T-helper 17 cell (primary cell): ENCODE data around the gene PPFIA4. TPM values are rescaled to one million over a fixed set of nuclear protein-coding genes. Genes with fewer than 3 reads are reported as not detected.

Experiments
- ATAC-seq: fragments of 150-1000 bp; cut with Tn5 transposase; 2 replicates; pipeline ENCODE4 v1.10.0; 2021; ENCODE audit warnings: mild to moderate bottlenecking, moderate library complexity
- DNase-seq, 3 donors: peaks; one replicate each; pipeline versions ENCODE4 v3.0.0 to v3.0.0-alpha.2; 2020 to 2021
- H3K9me3 ChIP-seq: one replicate; pipeline ENCODE4 v1.7.0; 2013; ENCODE audit warnings: low read length, mild to moderate bottlenecking; ENCODE audit not compliant: control insufficient read depth, poor library complexity, severe bottlenecking
- H3K27ac Mint-ChIP-seq: one replicate; pipeline ENCODE4 v1.8.0; 2022; ENCODE audit warnings: mild to moderate bottlenecking, moderate library complexity, mixed read lengths
- H3K27me3 Mint-ChIP-seq: one replicate; pipeline ENCODE4 v1.8.0; 2022; ENCODE audit warnings: mixed read lengths
- H3K36me3 Mint-ChIP-seq: one replicate; pipeline ENCODE4 v1.8.0; 2022; ENCODE audit warnings: low read depth, mixed read lengths
- H3K4me1 Mint-ChIP-seq: one replicate; pipeline ENCODE4 v1.8.0; 2022; ENCODE audit warnings: mild to moderate bottlenecking, mixed read lengths
- H3K4me3 Mint-ChIP-seq: one replicate; pipeline ENCODE4 v1.8.0; 2022; ENCODE audit warnings: mild to moderate bottlenecking, moderate library complexity, mixed read lengths
- total RNA-seq, 4 donors: library from RNA in 2 of 4; stranded (reverse) in 2 of 4; gene quantifications; one replicate each; pipeline ENCODE4 v1.2.3 and lab custom pipeline; 2022 to 2026

The PPFIA4 gene
- total RNA-seq, 2 donors from 2014 or later: 0.81 to 1.5 TPM

GRCh38 chr1:203121186-203122015 is 95.1 kb downstream of the PPFIA4 start:
- peaks cover 7% of the 10 kb centered on the region for H3K36me3 Mint-ChIP-seq
- H3K4me3 Mint-ChIP-seq: no peak overlapping the region
- no peak overlapping the region for H3K27ac Mint-ChIP-seq
- no peak for DNase-seq
- peaks cover 11% of the 10 kb centered on the region for H3K4me1 Mint-ChIP-seq
- ATAC-seq: no peak
- H3K27me3 Mint-ChIP-seq: peaks cover 97% of the 10 kb centered on the region
- H3K9me3 ChIP-seq: no peaks in the 10 kb centered on the region

GRCh38 chr1:203122159-203122558 is 95.9 kb downstream of the PPFIA4 start:
- Mint-ChIP-seq H3K4me1 (peaks cover 17% of the 10 kb centered on the region), H3K4me3 (no peak overlapping the region), H3K36me3 (peaks cover 11% of the 10 kb centered on the region), H3K27me3 (peaks cover 97% of the 10 kb centered on the region), H3K27ac (no peak overlapping the region)
- no peaks in the 10 kb centered on the region for H3K9me3 ChIP-seq
- no peak for DNase-seq
- ATAC-seq: no peak

GRCh38 chr1:203124011-203124410 is 97.7 kb downstream of the PPFIA4 start:
- no peaks in the 10 kb centered on the region for H3K9me3 ChIP-seq
- no peak overlapping the region for H3K27ac Mint-ChIP-seq
- no peak for ATAC-seq
- peaks cover 13% of the 10 kb centered on the region for H3K36me3 Mint-ChIP-seq
- no peak for DNase-seq
- H3K4me3 Mint-ChIP-seq: no peak overlapping the region
- H3K4me1 Mint-ChIP-seq: peaks cover 21% of the 10 kb centered on the region
- H3K27me3 Mint-ChIP-seq: peaks cover 95% of the 10 kb centered on the region

GRCh38 chr1:203124546-203125317 is 98.4 kb downstream of the PPFIA4 start:
- Mint-ChIP-seq H3K27ac (no peak overlapping the region), H3K27me3 (peaks cover 95% of the 10 kb centered on the region), H3K36me3 (peaks cover 17% of the 10 kb centered on the region), H3K4me1 (peaks cover 21% of the 10 kb centered on the region), H3K4me3 (no peak overlapping the region)
- no peaks in the 10 kb centered on the region for H3K9me3 ChIP-seq
- ATAC-seq: no peak
- no peak for DNase-seq

GRCh38 chr1:203126151-203126865 is 100.0 kb downstream of the PPFIA4 start:
- Mint-ChIP-seq H3K27me3 (peaks cover 91% of the 10 kb centered on the region), H3K4me1 (peaks cover 21% of the 10 kb centered on the region), H3K4me3 (no peak overlapping the region), H3K27ac (no peak overlapping the region), H3K36me3 (peaks cover 14% of the 10 kb centered on the region)
- DNase-seq (no peak), ATAC-seq (no peak)
- no peaks in the 10 kb centered on the region for H3K9me3 ChIP-seq

GRCh38 chr1:203126866-203127665 is 100.8 kb downstream of the PPFIA4 start:
- Mint-ChIP-seq H3K36me3 (peaks cover 10% of the 10 kb centered on the region), H3K4me1 (peaks cover 16% of the 10 kb centered on the region), H3K4me3 (peak overlapping the region; percentile 80), H3K27me3 (peaks cover 88% of the 10 kb centered on the region), H3K27ac (no peak overlapping the region)
- no peak for ATAC-seq
- DNase-seq: no peak
- no peaks in the 10 kb centered on the region for H3K9me3 ChIP-seq

- ATAC-seq: no peak
- H3K27ac Mint-ChIP-seq: no peak within 1 kb of the TSS
Measured at GRCh38 chr1:203127666-203128430, 101.6 kb downstream of the PPFIA4 start, which contains the start of gene ADORA1. Gene ADORA1, plus strand, starts transcription at chr1:203127726. Its CDS starts 1,116 bp downstream, at chr1:203128842.

GRCh38 chr1:203128431-203128715 is 102.1 kb downstream of the PPFIA4 start:
- DNase-seq: no peak

More at GRCh38 chr1:203127666-203128430, 101.6 kb downstream of the PPFIA4 start, which contains the start of gene ADORA1:
- Mint-ChIP-seq H3K27me3 (peaks cover 80% of the 10 kb centered on the region), H3K4me1 (peaks cover 13% of the 10 kb centered on the region), H3K36me3 (peaks cover 10% of the 10 kb centered on the region), H3K4me3 (peak within 1 kb of the TSS; percentile 80)
- H3K9me3 ChIP-seq: no peaks in the 10 kb centered on the region
- no peak for DNase-seq

More at GRCh38 chr1:203128431-203128715, 102.1 kb downstream of the PPFIA4 start:
- H3K9me3 ChIP-seq: no peaks in the 10 kb centered on the region
- Mint-ChIP-seq H3K4me1 (peaks cover 13% of the 10 kb centered on the region), H3K27me3 (peaks cover 80% of the 10 kb centered on the region), H3K4me3 (no peak overlapping the region), H3K36me3 (peaks cover 10% of the 10 kb centered on the region), H3K27ac (no peak overlapping the region)
- ATAC-seq: no peak

Other genes starting within 250 kb of the PPFIA4 start
- gene KDM5B, start 218.1 kb upstream of the PPFIA4 start, total RNA-seq: 10 to 100 TPM; 64.2 to 76.2 TPM
- gene PCAT6, start 215.5 kb upstream of the PPFIA4 start, total RNA-seq: under 1 TPM in 1 of 2 donors, not detected in 1; 0.97 TPM
- gene RABIF, start 137.3 kb upstream of the PPFIA4 start, total RNA-seq: 10 to 100 TPM; 10.3 to 11.1 TPM
- 10 to 100 TPM; 16.7 to 21.1 TPM for gene KLHL12, start 99.3 kb upstream of the PPFIA4 start, total RNA-seq
- 100 to 1,000 TPM in 1 of 2 donors, 10 to 100 TPM in 1; 65.8 to 126 TPM for gene ADIPOR1, start 68.2 kb upstream of the PPFIA4 start, total RNA-seq
- gene CYB5R1, start 59.2 kb upstream of the PPFIA4 start, total RNA-seq: 10 to 100 TPM; 41.6 to 42.4 TPM
- gene TMEM183A, start 19.1 kb upstream of the PPFIA4 start, total RNA-seq: 100 to 1,000 TPM; 118 to 130 TPM
- gene MYOG, start 59.5 kb downstream of the PPFIA4 start, total RNA-seq: not detected
- under 1 TPM; 0.15 to 0.18 TPM for gene ADORA1, start 101.2 kb downstream of the PPFIA4 start, total RNA-seq
- not detected for gene MYBPH, start 149.3 kb downstream of the PPFIA4 start, total RNA-seq
- gene CHI3L1, start 160.2 kb downstream of the PPFIA4 start, total RNA-seq: not detected
- 1 to 10 TPM in 1 of 2 donors, under 1 TPM in 1; 0.13 to 1.0 TPM for gene CHIT1, start 203.2 kb downstream of the PPFIA4 start, total RNA-seq